ENCODE results near the gene TCOF1.

TCOF1 gene

DNA sequence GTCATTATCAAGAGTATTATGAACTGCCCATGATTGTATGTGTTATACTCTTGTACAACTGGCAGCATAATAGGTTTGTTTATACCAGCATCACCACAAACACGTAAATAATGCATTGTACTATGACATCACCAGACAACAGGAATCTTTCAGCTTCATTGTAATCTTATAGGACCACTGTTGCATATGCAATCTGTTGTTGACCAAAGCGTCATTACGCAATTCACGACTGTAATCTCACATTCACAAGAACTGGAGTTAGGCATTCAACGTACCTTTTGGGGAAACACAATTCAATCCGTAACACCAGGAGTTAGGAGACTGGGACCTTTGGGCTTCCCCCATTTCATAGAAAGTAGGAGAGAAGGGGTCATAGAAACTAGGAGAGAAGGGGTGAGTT lies 34.4 kb upstream of the TCOF1 start:
- DNase-seq = no peak

- no peak for DNase-seq
These were observed 33.7 kb upstream of the TCOF1 start for GRCh38 chr5:150323819-150324218.

GRCh38 chr5:150325426-150325825 lies 32.1 kb upstream of the TCOF1 start:
- DNase-seq = no peak

DNA sequence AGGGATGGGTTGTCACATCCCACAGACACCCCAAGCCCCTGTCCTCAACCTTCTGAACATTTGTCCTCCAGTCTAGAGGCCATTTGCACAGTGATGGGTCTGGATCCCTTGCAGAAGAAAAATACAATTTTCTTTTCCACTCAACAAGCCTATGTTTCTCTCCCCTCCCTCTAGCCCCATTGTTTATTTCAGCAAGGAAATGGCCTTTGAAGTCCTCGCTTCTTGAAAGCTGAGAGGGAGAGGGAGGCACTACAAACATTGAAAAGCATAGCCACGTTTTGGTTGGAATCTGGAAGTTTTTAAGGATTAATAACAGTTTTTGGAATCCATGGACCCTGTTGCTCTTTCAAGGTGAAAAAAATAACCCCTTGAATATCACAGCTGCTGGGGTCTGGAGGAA lies 30.8 kb upstream of the TCOF1 start:
- no peak for DNase-seq

DNA sequence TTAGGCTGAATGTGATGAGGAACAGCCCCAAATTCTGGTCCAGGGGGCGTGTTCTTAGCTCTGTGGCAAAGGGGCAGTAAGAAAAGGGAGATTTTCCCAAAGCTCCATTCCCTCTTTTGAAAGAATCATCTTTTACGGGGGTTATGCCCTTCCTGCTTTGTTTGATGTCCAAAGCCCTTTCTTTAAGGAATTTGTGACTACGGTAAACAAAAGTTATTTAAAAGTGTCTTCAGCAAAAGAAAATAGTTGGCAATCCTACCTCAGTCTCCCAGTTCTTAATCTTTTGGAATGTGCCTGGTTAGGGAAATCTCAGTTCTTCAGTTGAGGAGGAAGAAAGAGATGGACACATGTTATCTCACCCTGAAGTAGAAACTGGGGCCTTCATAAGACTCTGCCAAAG lies 30.4 kb upstream of the TCOF1 start:
- no peak for DNase-seq

- DNase-seq = no peak
These were observed 29.0 kb upstream of the TCOF1 start for GRCh38 chr5:150328515-150328914.

DNA sequence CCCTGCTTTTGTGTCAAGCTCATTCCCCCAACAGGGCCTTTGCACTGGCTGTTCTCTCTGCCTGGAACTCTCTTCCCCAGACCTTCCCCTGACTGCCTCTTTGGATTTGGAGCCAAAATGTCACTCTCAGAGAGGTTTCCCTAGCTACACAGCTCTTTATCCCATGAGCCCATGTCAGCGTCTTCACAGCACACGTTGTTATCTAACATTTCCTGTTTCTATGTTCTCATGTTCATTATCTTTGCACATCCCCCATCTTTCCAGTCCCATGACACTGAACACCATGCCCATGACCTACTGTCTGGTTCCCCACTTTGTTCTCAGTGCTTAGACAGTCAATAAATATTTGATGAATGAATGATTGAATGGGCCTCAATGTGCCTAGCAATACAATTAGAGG lies 28.5 kb upstream of the TCOF1 start:
- DNase-seq = no peak

GRCh38 chr5:150329881-150330876 lies 27.3 kb upstream of the TCOF1 start:
- no peak for DNase-seq

DNA sequence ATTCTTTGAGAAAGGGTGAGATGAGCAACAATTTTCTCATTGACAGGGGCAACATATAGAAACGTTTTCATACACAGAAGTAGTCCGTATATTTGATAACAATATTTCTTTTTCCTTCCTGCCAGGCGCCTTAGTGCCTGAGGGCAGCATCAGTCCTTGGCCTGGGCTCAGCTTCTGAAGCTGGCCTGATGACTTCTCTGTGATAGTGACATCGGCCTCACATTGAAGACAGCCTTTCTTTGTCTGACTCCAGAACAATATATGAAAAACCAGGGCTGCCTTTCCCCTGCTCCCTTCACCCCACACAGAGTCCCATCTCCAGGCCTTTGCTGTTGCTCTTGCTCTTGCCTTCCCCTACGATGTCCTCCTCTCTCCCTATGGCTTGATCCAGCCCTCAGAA lies 24.1 kb upstream of the TCOF1 start:
- DNase-seq = no peak

DNA sequence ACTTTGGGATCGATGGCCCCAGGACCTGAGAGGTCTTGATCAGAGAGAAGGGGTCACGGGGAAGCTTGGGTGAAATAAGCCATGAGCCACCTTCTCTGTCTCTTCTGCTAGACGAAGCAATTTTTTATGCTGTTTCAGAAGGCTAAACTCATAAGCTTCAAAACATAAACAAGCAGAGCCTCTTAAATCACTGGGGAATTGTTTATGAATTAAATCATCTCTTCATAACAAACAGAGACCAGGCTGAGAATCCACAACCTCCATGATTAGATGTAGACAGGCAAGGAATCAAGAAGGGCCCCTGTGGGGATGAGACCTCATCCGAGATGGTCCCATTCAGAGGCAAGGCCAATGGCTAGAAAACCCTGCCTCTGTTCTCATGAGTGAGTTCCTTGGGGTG lies 21.7 kb upstream of the TCOF1 start:
- DNase-seq = no peak

GRCh38 chr5:150338546-150338945 lies 19.0 kb upstream of the TCOF1 start:
- no peak for DNase-seq

DNA sequence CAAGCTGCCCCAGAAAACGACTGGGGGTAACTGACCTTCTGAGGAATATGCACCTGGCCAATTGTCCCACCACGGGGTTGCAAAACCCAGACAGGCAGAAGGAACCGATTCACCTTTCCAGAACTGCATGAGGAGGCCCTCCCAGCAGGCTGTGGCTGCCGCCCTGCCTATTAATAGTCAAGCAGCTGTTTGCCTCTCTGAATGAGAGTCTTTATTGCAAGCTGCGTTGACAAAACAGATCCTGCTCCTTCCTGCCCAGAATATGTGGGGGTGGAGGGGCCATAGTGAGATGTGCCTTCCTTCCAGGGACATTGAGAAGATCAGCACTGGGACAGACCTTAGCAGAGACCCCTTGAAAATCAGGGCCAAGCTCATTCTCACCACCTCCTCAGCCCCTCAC lies 18.3 kb upstream of the TCOF1 start:
- DNase-seq = no peak

DNA sequence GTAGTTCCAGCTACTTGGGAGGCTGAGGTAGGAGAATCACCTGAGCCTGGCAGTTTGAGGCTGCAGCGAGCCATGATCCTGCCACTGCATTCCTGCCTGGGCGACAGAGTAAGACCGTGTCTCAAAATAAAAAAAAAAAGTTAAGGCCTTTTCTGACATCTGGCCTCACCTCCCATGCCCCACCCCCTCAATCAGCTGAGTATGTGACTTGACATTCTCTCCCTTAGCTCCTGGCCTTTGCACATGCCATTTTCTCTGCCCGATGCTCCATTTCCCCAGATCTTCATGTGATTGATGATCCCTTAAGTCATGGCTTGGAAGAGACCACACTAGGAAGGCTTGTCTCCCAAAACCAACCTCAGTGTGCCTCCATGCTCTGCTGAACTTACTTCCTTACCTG lies 17.7 kb upstream of the TCOF1 start:
- DNase-seq = no peak

GRCh38 chr5:150340614-150341255 lies 16.8 kb upstream of the TCOF1 start:
- no peak for DNase-seq

DNA sequence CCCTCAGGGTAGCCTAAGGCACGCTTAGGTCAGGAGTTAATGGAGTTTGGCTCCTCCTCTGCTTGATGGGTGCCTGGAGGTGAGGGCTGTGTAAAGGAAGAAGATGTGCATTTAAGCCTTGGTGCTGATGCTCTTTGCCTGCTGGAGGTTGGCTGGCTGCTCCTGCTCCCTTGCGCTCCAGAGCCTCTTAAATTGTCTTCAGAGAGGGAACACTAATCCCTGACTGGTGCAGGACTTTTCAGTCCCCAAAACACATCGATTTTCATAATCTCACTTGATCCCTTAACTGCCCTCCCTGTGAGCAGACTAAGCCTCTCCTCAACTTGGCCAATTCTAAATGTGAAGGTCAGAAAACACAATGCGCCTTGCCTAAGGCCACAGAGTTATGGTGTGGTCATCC lies 16.2 kb upstream of the TCOF1 start:
- DNase-seq = no peak

DNA sequence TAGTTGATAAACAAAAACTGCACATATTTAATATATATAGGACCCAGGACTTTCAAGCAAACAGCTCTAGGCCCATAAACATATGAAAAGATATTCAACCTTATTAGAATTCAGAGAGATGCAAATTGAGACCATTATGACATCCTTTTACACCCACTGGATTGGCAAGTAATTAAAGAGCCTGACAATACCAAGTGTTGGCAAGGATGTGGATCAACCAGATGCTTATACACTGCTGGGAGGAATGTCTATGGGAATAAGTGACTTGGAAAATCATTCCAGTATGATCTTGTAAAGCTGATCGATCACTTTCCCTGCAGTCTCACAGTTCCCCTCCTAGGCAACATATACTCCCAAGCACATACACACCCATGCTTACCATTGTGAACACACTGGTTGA lies 15.5 kb upstream of the TCOF1 start:
- no peak for DNase-seq

DNA sequence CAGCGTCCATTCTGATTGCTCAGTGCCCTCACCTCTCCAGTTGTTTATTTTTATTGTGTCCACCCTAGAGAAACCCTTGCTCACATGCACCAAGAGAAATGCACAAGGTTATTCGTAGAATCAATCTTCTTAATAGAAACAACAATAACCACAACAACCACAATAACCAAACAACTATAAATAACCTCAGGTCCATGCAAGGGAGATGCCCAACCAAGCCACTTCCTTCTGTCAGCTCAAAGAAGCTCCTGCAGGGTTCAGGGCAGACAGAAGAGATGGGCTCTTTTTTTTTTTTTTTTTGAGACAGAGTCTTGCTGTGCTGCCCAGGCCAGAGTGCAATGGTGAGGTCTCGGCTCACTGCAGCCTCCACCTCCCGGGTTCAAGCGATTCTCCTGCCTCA lies 14.9 kb upstream of the TCOF1 start:
- DNase-seq = no peak

GRCh38 chr5:150343994-150344631 lies 13.4 kb upstream of the TCOF1 start:
- DNase-seq = no peak

DNA sequence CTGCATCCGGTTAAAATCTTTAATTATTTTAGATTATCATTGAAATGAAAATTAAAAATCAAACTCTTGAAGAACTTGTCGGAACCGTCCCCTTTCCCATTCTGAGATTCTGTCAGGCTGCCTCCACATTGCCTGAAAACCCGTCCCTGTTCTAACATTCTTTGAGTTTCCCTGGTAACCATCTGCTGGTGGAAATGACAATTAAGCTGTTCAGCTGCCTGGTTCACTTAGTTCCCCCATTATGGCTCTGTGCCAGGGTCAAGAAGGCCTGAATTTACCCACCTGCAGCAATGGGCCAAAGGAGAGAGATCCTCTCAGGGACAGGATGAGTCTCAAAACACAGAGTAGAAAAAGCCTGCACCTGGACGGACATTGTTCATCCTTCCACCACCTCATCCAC lies 11.8 kb upstream of the TCOF1 start:
- no peak for DNase-seq

GRCh38 chr5:150346592-150346991 lies 10.9 kb upstream of the TCOF1 start:
- DNase-seq = no peak

GRCh38 chr5:150347003-150347402 lies 10.5 kb upstream of the TCOF1 start:
- DNase-seq = no peak

- no peak for DNase-seq
These were observed 10.0 kb upstream of the TCOF1 start for GRCh38 chr5:150347451-150347850.

DNA sequence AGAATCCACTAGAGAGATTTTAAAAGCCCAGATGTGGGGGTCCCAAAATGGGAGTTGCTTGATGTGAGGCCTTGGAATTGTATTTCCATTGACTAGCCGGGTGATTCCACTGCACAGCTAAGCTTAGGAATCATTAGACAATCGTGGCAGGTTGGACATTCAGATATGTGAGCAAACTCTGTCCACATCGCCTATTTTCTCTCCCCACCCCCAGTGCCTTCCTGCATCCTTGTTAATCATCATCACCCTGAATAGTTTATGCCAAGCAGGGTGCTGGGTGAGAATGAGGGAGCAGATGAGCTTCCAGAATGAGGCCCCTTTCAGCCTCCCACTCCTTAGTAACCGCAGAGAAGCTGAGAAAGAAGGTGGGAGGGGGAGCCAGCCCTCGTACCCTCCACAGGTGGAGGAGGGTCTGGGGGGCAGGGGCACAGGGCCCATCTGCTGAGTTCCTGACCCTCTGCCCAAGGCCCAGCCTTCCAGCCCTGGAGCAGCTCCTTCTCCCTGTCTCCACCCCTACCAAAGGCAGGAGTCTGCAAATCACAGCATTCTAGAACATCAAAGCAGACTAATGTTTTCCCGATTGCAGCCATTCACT lies 7.7 kb upstream of the TCOF1 start:
- DNase-seq = no peak

Measured in fibroblast of skin of right biceps (primary cell).